GM12891 (cell line): ENCODE results near the gene ZIC5.

Source experiments
- POLR2A ChIP-seq: IDR thresholded peaks from 2 replicates; pipeline ENCODE4 v1.6.1; 2011; ENCODE audit warnings: low read depth, low read length, control low read depth
- POU2F2 ChIP-seq: IDR thresholded peaks from 2 replicates; pipeline ENCODE4 v1.6.1; 2011; ENCODE audit warnings: low read depth, mild to moderate bottlenecking, control low read depth, low read length, moderate library complexity

DNA sequence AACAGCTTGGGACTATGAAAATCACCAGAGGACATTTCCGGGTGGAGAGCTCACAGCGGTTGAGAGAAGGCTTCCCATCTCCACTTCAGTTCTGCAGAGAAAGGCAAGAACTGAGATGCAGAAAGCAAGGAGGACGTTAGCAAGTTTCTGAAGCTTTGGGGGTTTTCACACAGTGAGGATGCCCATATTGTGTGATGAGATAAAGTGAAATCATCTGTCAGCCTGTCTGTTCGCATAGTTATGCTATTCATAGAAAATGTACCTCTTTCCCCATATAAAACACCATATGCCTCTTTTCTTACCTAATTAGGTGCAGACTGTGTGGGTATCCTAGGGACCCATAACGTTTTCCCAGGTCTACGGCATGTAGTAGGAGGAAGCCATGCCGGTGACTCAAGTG lies 27.5 kb downstream of the ZIC5 start:
- no peak for TF ChIP-seq POLR2A
- TF ChIP-seq POU2F2: no peak
